Endothelial cell of umbilical vein (primary cell): ENCODE results near the gene ARHGEF26. TPM values are rescaled to one million over a fixed set of nuclear protein-coding genes. Genes with fewer than 3 reads are reported as not detected.

Source experiments
- BruUV-seq: library from RNA; stranded (reverse); fragments of 400-500 nt; replicated peaks from 2 replicates; lab custom pipeline; 2021; lab: Mats Ljungman, UMichigan
- CTCF ChIA-PET: fragments of 300-600, 350-600 bp; sonication (Branson Sonifier 250); formaldehyde crosslinking; loops from one replicate; lab custom pipeline; 2021; ENCODE audit warnings: antibody characterized with exemption, inconsistent platforms; lab: Charles Lee
- POLR2A ChIA-PET: fragments of 300-600, 350-600 bp; sonication (Branson Sonifier 250); formaldehyde crosslinking; loops from one replicate; lab custom pipeline; 2021; ENCODE audit warnings: antibody characterized with exemption, inconsistent platforms; lab: Charles Lee
- DNase-seq: peaks from one replicate; pipeline ENCODE4 v3.0.0-alpha.2; 2011; ENCODE audit warnings: low read depth, low spot score
- FAIRE-seq: peaks from 2 replicates; lab custom pipeline; 2011; peaks lifted over from hg19 to GRCh38; lab: Jason Lieb, UNC
- H2AFZ ChIP-seq: 2 replicates; pipeline ENCODE4 v1.6.0; 2012; ENCODE audit warnings: low read depth, low read length, control low read depth, inconsistent platforms
- H3K27ac ChIP-seq: 2 replicates; pipeline ENCODE4 v1.5.1; 2011; ENCODE audit warnings: low read depth, mild to moderate bottlenecking, control low read depth, low read length, moderate library complexity; ENCODE audit not compliant: insufficient read depth
- H3K27me3 ChIP-seq, 2 experiments: 2 replicates each; pipeline versions ENCODE4 v1.6.0 to v1.6.1; 2011; ENCODE audit warnings: low read length in 2 of 2, mixed read lengths in 1 of 2; ENCODE audit not compliant: control insufficient read depth in 2 of 2, insufficient read depth in 2 of 2
- H3K36me3 ChIP-seq, 2 experiments: 2 replicates in 1 of 2; 3 replicates in 1 of 2; pipeline ENCODE4 v1.5.1; 2011; ENCODE audit warnings: low read length in 2 of 2, mild to moderate bottlenecking in 1 of 2, moderate library complexity in 1 of 2; ENCODE audit not compliant: control insufficient read depth in 2 of 2, insufficient read depth in 2 of 2; ENCODE audit errors: extremely low read depth in 1 of 2
- H3K4me1 ChIP-seq: 3 replicates; pipeline ENCODE4 v1.5.1; 2011; ENCODE audit warnings: mild to moderate bottlenecking, low read length; ENCODE audit not compliant: control insufficient read depth, insufficient read depth; ENCODE audit errors: extremely low read depth
- H3K4me2 ChIP-seq: 2 replicates; pipeline ENCODE4 v1.6.1; 2011; ENCODE audit warnings: low read length, control low read depth, mixed read lengths; ENCODE audit not compliant: insufficient read depth
- H3K4me3 ChIP-seq, 3 experiments: fragments of 200-600 bp in 1 of 3; sonication (generic), shearing (Covaris generic) in 1 of 3; replicated peaks in 1 of 3; 2 replicates each; pipeline ENCODE4 v1.5.1; 2011 to 2016; ENCODE audit warnings: control low read depth in 3 of 3, low read length in 3 of 3, mild to moderate bottlenecking in 2 of 3, inconsistent platforms in 1 of 3, low read depth in 1 of 3, moderate library complexity in 1 of 3; ENCODE audit not compliant: insufficient read depth in 1 of 3
- H3K79me2 ChIP-seq: 2 replicates; pipeline ENCODE4 v1.6.0; 2012; ENCODE audit warnings: low read length, inconsistent platforms; ENCODE audit not compliant: control insufficient read depth, insufficient read depth
- H3K9ac ChIP-seq: replicated peaks from 2 replicates; pipeline ENCODE3; 2011; ENCODE audit warnings: low read length, control low read depth; ENCODE audit not compliant: insufficient read depth; ENCODE audit errors: extremely low read depth
- H3K9me1 ChIP-seq: replicated peaks from 3 replicates; pipeline ENCODE4 v1.6.0; 2011; ENCODE audit warnings: mild to moderate bottlenecking, low read length; ENCODE audit not compliant: control insufficient read depth, insufficient read depth; ENCODE audit errors: extremely low read depth
- H3K9me3 ChIP-seq: replicated peaks from 2 replicates; pipeline ENCODE4 v1.5.1; 2012; ENCODE audit warnings: low read length, inconsistent platforms; ENCODE audit not compliant: control insufficient read depth, insufficient read depth
- H4K20me1 ChIP-seq: replicated peaks from 2 replicates; pipeline ENCODE3; 2011; ENCODE audit warnings: mild to moderate bottlenecking, low read length; ENCODE audit not compliant: control insufficient read depth, insufficient read depth; ENCODE audit errors: extremely low read depth
- CTCF ChIP-seq, 2 donors: IDR thresholded peaks; 1 replicate in 1 of 2; 2 replicates in 1 of 2; pipeline ENCODE4 v1.5.1; 2011; ENCODE audit warnings: low read length in 2 of 2, mild to moderate bottlenecking in 2 of 2, moderate library complexity in 2 of 2, control low read depth in 1 of 2, inconsistent platforms in 1 of 2, low read depth in 1 of 2; ENCODE audit not compliant: insufficient read depth in 1 of 2; ENCODE audit errors: extremely low read depth in 1 of 2
- EZH2 ChIP-seq: IDR thresholded peaks from 2 replicates; pipeline ENCODE4 v1.6.1; 2012; ENCODE audit warnings: borderline replicate concordance, low read depth, mild to moderate bottlenecking, moderate library complexity, low read length, inconsistent platforms; ENCODE audit not compliant: severe bottlenecking
- FOS ChIP-seq: IDR thresholded peaks from 2 replicates; pipeline ENCODE4 v1.6.1; 2011; ENCODE audit warnings: mild to moderate bottlenecking, low read length, moderate library complexity, borderline replicate concordance; ENCODE audit not compliant: insufficient read depth
- GATA2 ChIP-seq: IDR thresholded peaks from 2 replicates; pipeline ENCODE4 v1.7.0; 2011; ENCODE audit warnings: low read depth, mild to moderate bottlenecking, moderate library complexity, mixed read lengths, low read length; ENCODE audit not compliant: insufficient read length, insufficient read depth
- JUN ChIP-seq: IDR thresholded peaks from 2 replicates; pipeline ENCODE4 v1.6.1; 2011; ENCODE audit warnings: borderline replicate concordance, low read depth; ENCODE audit not compliant: insufficient read length, insufficient read depth
- MAX ChIP-seq: IDR thresholded peaks from 2 replicates; pipeline ENCODE4 v1.6.1; 2011; ENCODE audit not compliant: insufficient read depth, insufficient read length
- MYC ChIP-seq: IDR thresholded peaks from one replicate; pipeline ENCODE4 v1.6.1; 2011; ENCODE audit warnings: mild to moderate bottlenecking, low read depth, low read length
- POLR2A ChIP-seq: IDR thresholded peaks from 2 replicates; pipeline ENCODE4 v1.6.1; 2012; ENCODE audit warnings: low read depth, mild to moderate bottlenecking, control low read depth, low read length
- POLR2AphosphoS5 ChIP-seq: IDR thresholded peaks from 2 replicates; pipeline ENCODE4 v1.6.1; 2012; ENCODE audit warnings: low read depth, mild to moderate bottlenecking, control low read depth, low read length, moderate library complexity; ENCODE audit not compliant: insufficient read depth
- dilution Hi-C: fragments of 300-500 bp; cut with MboI; formaldehyde crosslinking; loops from one replicate; pipeline ENCODE4 v1.15.0; 2019; ENCODE audit warnings: low sequenced_read_pairs; ENCODE audit not compliant: extremely low pct_ligation_motif_present
- intact Hi-C: fragments of 100-400 bp; cut with micrococcal nuclease; formaldehyde crosslinking; loops from one replicate; pipeline ENCODE4 v1.10.0; 2022
- polyA plus RNA-seq, 4 experiments: library from polyadenylated mRNA; depleted of rRNA in 3 of 4; stranded (reverse) in 3 of 4; unstranded in 1 of 4; fragments of >200 nt; gene quantifications; 2 replicates each; pipeline versions ENCODE4 v1.2.1 to v1.2.3, GENCODE V29; 2011 to 2012; ENCODE audit warnings: missing spikeins in 1 of 4
- total RNA-seq: library from RNA; stranded (reverse); gene quantifications from 2 replicates; pipeline ENCODE4 v1.2.3, GENCODE V29; 2021

Gene ARHGEF26
- total and polyA plus RNA-seq, 2 donors (not counting 3 experiments of a cell fraction or from before 2014, with no cell fraction given), result 0.57 to 2.9 TPM

- ChIA-PET POLR2A (no interaction called here), CTCF (interaction anchor here (1.3 kb wide), 1 partner anchor 31 kb away, joined by 3 read pairs; no protein-coding TSS in a partner anchor)
- no peak overlapping the region for H3K27ac ChIP-seq
- BruUV-seq, result no TSS peak
- dilution Hi-C loops, result no loop called here
- H2AFZ ChIP-seq, result no peak overlapping the region
- no peaks in the 10 kb centered on the region for H3K27me3 ChIP-seq
- H3K4me1 ChIP-seq, result no peaks in the 10 kb centered on the region
- H3K9ac ChIP-seq, result no peak overlapping the region
- no peaks in the 10 kb centered on the region for H3K9me1 ChIP-seq
- no peak for TF ChIP-seq MYC
- no peak for TF ChIP-seq JUN
- no peak for TF ChIP-seq GATA2
- no peak for TF ChIP-seq EZH2
- no peak for TF ChIP-seq FOS
- no peak for TF ChIP-seq CTCF (IDR thresholded peaks at IDR 0.05; ENCODE audit: extremely low read depth in 1 of 2, insufficient read depth in 1 of 2, low read depth in 1 of 2, low read length in 2 of 2)
- no peak for TF ChIP-seq MAX
- TF ChIP-seq POLR2A, result no peak
- TF ChIP-seq POLR2AphosphoS5, result no peak
- intact Hi-C loops, result no loop called here
- H3K79me2 ChIP-seq, result no peaks in the 10 kb centered on the region
- no peak overlapping the region for H3K4me3 ChIP-seq
- no peak for DNase-seq
- H3K4me2 ChIP-seq, result no peak overlapping the region
- no peak for FAIRE-seq
- no peaks in the 10 kb centered on the region for H4K20me1 ChIP-seq
- no peaks in the 10 kb centered on the region for H3K9me3 ChIP-seq
- H3K36me3 ChIP-seq, result peaks cover 11 to 15% of the 10 kb centered on the region in 2 experiments
Measured at GRCh38 chr3:154304936-154305335, 183.7 kb downstream of the ARHGEF26 start.
